ENCODE measurements around the gene H1-8.

DNA sequence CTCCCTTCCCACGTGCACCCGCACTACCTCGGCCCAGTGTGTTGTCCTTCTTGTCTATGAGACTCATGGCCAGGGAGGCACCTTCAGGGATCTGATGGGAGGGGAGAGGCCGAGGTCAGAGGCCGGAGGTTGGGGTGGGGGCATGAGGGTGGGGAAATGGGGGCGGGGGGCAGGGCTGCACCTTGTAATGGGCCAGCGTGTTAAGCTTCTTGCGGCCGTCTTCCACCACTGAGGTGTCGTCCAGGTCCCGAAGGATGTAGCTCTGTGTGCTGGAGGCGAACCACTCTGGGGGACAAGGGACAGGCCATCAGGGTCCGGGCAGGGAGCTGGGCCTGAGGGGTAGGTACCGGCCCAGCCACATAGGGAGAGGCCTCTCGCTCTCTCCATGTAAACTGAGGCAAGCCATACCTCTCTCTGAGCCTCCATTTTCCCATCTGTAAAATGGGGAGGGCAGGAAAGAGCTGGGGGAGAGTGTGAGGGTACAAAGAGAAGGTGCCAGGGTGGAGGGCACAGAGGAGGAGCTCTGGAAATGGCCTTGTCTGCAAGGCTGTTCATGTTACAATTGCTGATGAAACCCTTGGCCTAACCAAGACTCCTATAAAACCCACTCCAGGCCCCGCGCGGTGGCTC lies 18.8 kb downstream of the H1-8 start:
- TF ChIP-seq, protein P1, sequence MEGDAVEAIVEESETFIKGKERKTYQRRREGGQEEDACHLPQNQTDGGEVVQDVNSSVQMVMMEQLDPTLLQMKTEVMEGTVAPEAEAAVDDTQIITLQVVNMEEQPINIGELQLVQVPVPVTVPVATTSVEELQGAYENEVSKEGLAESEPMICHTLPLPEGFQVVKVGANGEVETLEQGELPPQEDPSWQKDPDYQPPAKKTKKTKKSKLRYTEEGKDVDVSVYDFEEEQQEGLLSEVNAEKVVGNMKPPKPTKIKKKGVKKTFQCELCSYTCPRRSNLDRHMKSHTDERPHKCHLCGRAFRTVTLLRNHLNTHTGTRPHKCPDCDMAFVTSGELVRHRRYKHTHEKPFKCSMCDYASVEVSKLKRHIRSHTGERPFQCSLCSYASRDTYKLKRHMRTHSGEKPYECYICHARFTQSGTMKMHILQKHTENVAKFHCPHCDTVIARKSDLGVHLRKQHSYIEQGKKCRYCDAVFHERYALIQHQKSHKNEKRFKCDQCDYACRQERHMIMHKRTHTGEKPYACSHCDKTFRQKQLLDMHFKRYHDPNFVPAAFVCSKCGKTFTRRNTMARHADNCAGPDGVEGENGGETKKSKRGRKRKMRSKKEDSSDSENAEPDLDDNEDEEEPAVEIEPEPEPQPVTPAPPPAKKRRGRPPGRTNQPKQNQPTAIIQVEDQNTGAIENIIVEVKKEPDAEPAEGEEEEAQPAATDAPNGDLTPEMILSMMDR (IDR thresholded peaks at IDR 0.05) = no peak
- no peak for TF ChIP-seq EP300 (IDR thresholded peaks at IDR 0.05)
- no peak for TF ChIP-seq POLR2A (IDR thresholded peaks at IDR 0.05)

Measured in upper lobe of left lung (tissue), 4 donors.